ENCODE data around the gene RPS6KA5. TPM values are rescaled to one million over a fixed set of nuclear protein-coding genes. Genes with fewer than 3 reads are reported as not detected.

The RPS6KA5 gene
- total RNA-seq, 2 experiments from 2014 or later: 28.0 to 29.8 TPM

GRCh38 chr14:90999299-90999698, 61.1 kb downstream of the RPS6KA5 start:
- POLR2A ChIA-PET: no interaction called here
- ATAC-seq (ENCODE audit: poor library complexity): no peak
- H3K27me3 Mint-ChIP-seq: no peaks in the 10 kb centered on the region

GRCh38 chr14:90996967-90997366, 63.5 kb downstream of the RPS6KA5 start:
- Mint-ChIP-seq H3K36me3 (ENCODE audit: low read depth) (peaks cover 61% of the 10 kb centered on the region), H3K4me3 (no peak overlapping the region), H3K9me3 (no peaks in the 10 kb centered on the region), H3K4me1 (ENCODE audit: low read depth) (peaks cover 9% of the 10 kb centered on the region), H3K27ac (no peak overlapping the region), H3K27me3 (no peaks in the 10 kb centered on the region)
- Histone ChIP-seq H3K36me3 (ENCODE audit: insufficient read depth, low read length) (peaks cover 2% of the 10 kb centered on the region), H3K9me3 (ENCODE audit: control insufficient read depth in 1 of 2, insufficient read depth in 1 of 2, low read length in 2 of 2) (no peaks in the 10 kb centered on the region), H3K27me3 (ENCODE audit: control insufficient read depth in 1 of 2, insufficient read depth in 2 of 2, low read length in 2 of 2) (no peaks in the 10 kb centered on the region), H3K4me1 (ENCODE audit: insufficient read depth, low read length) (no peaks in the 10 kb centered on the region), H3K4me3 (ENCODE audit: low read length) (no peak overlapping the region), H3K27ac (ENCODE audit: low read depth in 1 of 2, low read length in 2 of 2) (no peak overlapping the region)
- DNase-seq (no peak), ATAC-seq (ENCODE audit: poor library complexity) (no peak)
- POLR2A ChIA-PET: no interaction called here
- intact Hi-C loops (cut with DNase I, micrococcal nuclease): no loop called here
- CTCF ChIA-PET: no interaction called here
- TF ChIP-seq CTCF (IDR thresholded peaks at IDR 0.05): no peak

More at GRCh38 chr14:90999299-90999698, 61.1 kb downstream of the RPS6KA5 start:
- intact Hi-C loops (cut with DNase I, micrococcal nuclease): no loop called here
- H3K36me3 Mint-ChIP-seq (ENCODE audit: low read depth): peaks cover 38% of the 10 kb centered on the region
- H3K4me3 Mint-ChIP-seq: no peak overlapping the region
- H3K9me3 Mint-ChIP-seq: no peaks in the 10 kb centered on the region
- Histone ChIP-seq H3K9me3 (ENCODE audit: control insufficient read depth in 1 of 2, insufficient read depth in 1 of 2, low read length in 2 of 2) (peaks cover 0 to 3% of the 10 kb centered on the region in 2 experiments), H3K4me3 (ENCODE audit: low read length) (no peak overlapping the region), H3K36me3 (ENCODE audit: insufficient read depth, low read length) (no peaks in the 10 kb centered on the region), H3K27ac (ENCODE audit: low read depth in 1 of 2, low read length in 2 of 2) (no peak overlapping the region), H3K27me3 (ENCODE audit: control insufficient read depth in 1 of 2, insufficient read depth in 2 of 2, low read length in 2 of 2) (no peaks in the 10 kb centered on the region), H3K4me1 (ENCODE audit: insufficient read depth, low read length) (no peaks in the 10 kb centered on the region)
- no peak overlapping the region for H3K27ac Mint-ChIP-seq
- CTCF ChIA-PET: no interaction called here
- TF ChIP-seq CTCF (IDR thresholded peaks at IDR 0.05): no peak
- H3K4me1 Mint-ChIP-seq (ENCODE audit: low read depth): peaks cover 5% of the 10 kb centered on the region
- no peak for DNase-seq

GRCh38 chr14:90995785-90996184, 64.7 kb downstream of the RPS6KA5 start:
- H3K27me3 Mint-ChIP-seq: no peaks in the 10 kb centered on the region
- no peaks in the 10 kb centered on the region for H3K9me3 Mint-ChIP-seq
- H3K27me3 ChIP-seq (ENCODE audit: control insufficient read depth in 1 of 2, insufficient read depth in 2 of 2, low read length in 2 of 2): no peaks in the 10 kb centered on the region
- no peak overlapping the region for H3K27ac ChIP-seq (ENCODE audit: low read depth in 1 of 2, low read length in 2 of 2)
- H3K36me3 ChIP-seq (ENCODE audit: insufficient read depth, low read length): peaks cover 2% of the 10 kb centered on the region
- H3K4me3 ChIP-seq (ENCODE audit: low read length): no peak overlapping the region
- no peak overlapping the region for H3K27ac Mint-ChIP-seq
- ATAC-seq (ENCODE audit: poor library complexity) (no peak), DNase-seq (no peak)
- peaks cover 67% of the 10 kb centered on the region for H3K36me3 Mint-ChIP-seq (ENCODE audit: low read depth)
- ChIA-PET CTCF (interaction anchor here (0.6 kb wide), 1 partner anchor 170 kb away, joined by 3 read pairs; no protein-coding TSS in a partner anchor), POLR2A (no interaction called here)
- intact Hi-C loops (cut with DNase I, micrococcal nuclease): no loop called here
- no peaks in the 10 kb centered on the region for H3K4me1 ChIP-seq (ENCODE audit: insufficient read depth, low read length)
- no peak for TF ChIP-seq CTCF (IDR thresholded peaks at IDR 0.05)
- H3K4me3 Mint-ChIP-seq: no peak overlapping the region
- H3K9me3 ChIP-seq (ENCODE audit: control insufficient read depth in 1 of 2, insufficient read depth in 1 of 2, low read length in 2 of 2): no peaks in the 10 kb centered on the region
- peaks cover 9% of the 10 kb centered on the region for H3K4me1 Mint-ChIP-seq (ENCODE audit: low read depth)
